ENCODE data around the gene IDE.

- TF ChIP-seq TAF1 (IDR thresholded peaks at IDR 0.05; ENCODE audit: borderline replicate concordance, insufficient read depth, low read length) (no peak), POLR2AphosphoS5 (IDR thresholded peaks at IDR 0.05; ENCODE audit: low read depth, low read length) (no peak)
Measured at GRCh38 chr10:92421550-92421949, 152.3 kb downstream of the IDE start.
